K562 (cell line): ENCODE measurements around the gene IL6ST. TPM values are rescaled to one million over a fixed set of nuclear protein-coding genes. Genes with fewer than 3 reads are reported as not detected.
"Not testable (repeated sequence)": the region's sequence is repeated elsewhere in the genome, so short reads cannot be mapped to it uniquely, and the experiment has no call there.

Source experiments
- ATAC-seq: fragments of 200-7000 bp; cut with Tn5 transposase; 3 replicates; pipeline ENCODE4 v1.9.1; 2020; ENCODE audit warnings: moderate library complexity
- BruUV-seq: library from RNA; stranded (reverse); fragments of 400-500 nt; replicated peaks from 2 replicates; lab custom pipeline; 2021; lab: Mats Ljungman, UMichigan
- CTCF ChIA-PET: fragments of 300-600 bp; formaldehyde crosslinking; extraction: SDS; loops from one replicate; lab custom pipeline; 2021; ENCODE audit warnings: low intra/inter-chr PET ratio; lab: Yijun Ruan, JAX
- POLR2A ChIA-PET: fragments of 300-600, 350-650 bp; sonication (Branson Sonifier 250); formaldehyde crosslinking; extraction: SDS; loops from one replicate; lab custom pipeline; 2021; ENCODE audit warnings: antibody characterized with exemption, inconsistent platforms; lab: Yijun Ruan, JAX
- DNase-seq, 4 experiments: peaks; one replicate each; pipeline versions ENCODE4 v3.0.0 to v3.0.0-alpha.2; 2011 to 2018; ENCODE audit warnings: low spot score in 3 of 4, mixed read lengths in 3 of 4; ENCODE audit errors: extremely low read depth in 1 of 4
- FAIRE-seq: peaks from 2 replicates; lab custom pipeline; 2011; peaks lifted over from hg19 to GRCh38; lab: Jason Lieb, UNC
- H2AFZ ChIP-seq: 2 replicates; pipeline ENCODE4 v1.6.0; 2011; ENCODE audit warnings: low read depth, low read length, control low read depth, inconsistent platforms
- H3K27ac ChIP-seq: fragments of 200-600 bp; 3 replicates; pipeline ENCODE4 v1.8.0; 2011; ENCODE audit warnings: low read depth, mild to moderate bottlenecking, control low read depth, inconsistent platforms, low read length, moderate library complexity, mixed read lengths; ENCODE audit errors: extremely low read depth
- H3K27me3 ChIP-seq, 2 experiments: fragments of 300-600 bp in 1 of 2; 2 replicates in 1 of 2; 3 replicates in 1 of 2; pipeline versions ENCODE4 v1.6.0 to v1.8.0; 2011; ENCODE audit warnings: inconsistent platforms in 2 of 2, low read length in 2 of 2, mild to moderate bottlenecking in 1 of 2, mixed read lengths in 1 of 2, moderate library complexity in 1 of 2; ENCODE audit not compliant: control insufficient read depth in 2 of 2, insufficient read depth in 2 of 2
- H3K36me3 ChIP-seq: fragments of 300-600 bp; 3 replicates; pipeline ENCODE4 v1.8.0; 2011; ENCODE audit warnings: mild to moderate bottlenecking, low read length, inconsistent platforms; ENCODE audit not compliant: control insufficient read depth, insufficient read depth
- H3K4me1 ChIP-seq, 2 experiments: fragments of 200-600 bp in 1 of 2; replicated peaks in 1 of 2; 2 replicates in 1 of 2; 3 replicates in 1 of 2; pipeline versions ENCODE4 v1.5.1 to v1.8.0; 2011; ENCODE audit warnings: inconsistent platforms in 2 of 2, low read length in 2 of 2, mild to moderate bottlenecking in 1 of 2, mixed read lengths in 1 of 2, moderate library complexity in 1 of 2; ENCODE audit not compliant: control insufficient read depth in 2 of 2, insufficient read depth in 2 of 2
- H3K4me2 ChIP-seq: 2 replicates; pipeline ENCODE4 v1.6.1; 2011; ENCODE audit warnings: low read length, control low read depth, inconsistent platforms, mixed read lengths; ENCODE audit not compliant: insufficient read depth
- H3K4me3 ChIP-seq: fragments of 200-600 bp; sonication (generic), shearing (Covaris generic); 2 replicates; pipeline ENCODE4 v1.5.1; 2016; ENCODE audit warnings: control low read depth, inconsistent platforms
- H3K79me2 ChIP-seq: fragments of 200-600 bp; 3 replicates; pipeline ENCODE4 v1.8.0; 2011; ENCODE audit warnings: low read length, inconsistent platforms; ENCODE audit not compliant: control insufficient read depth, insufficient read depth
- H3K9ac ChIP-seq, 2 experiments: 2 replicates each; pipeline versions ENCODE4 v1.6.0 to v1.6.1; 2011; ENCODE audit warnings: low read depth in 2 of 2, low read length in 2 of 2, control low read depth in 1 of 2, inconsistent platforms in 1 of 2, mild to moderate bottlenecking in 1 of 2, mixed read lengths in 1 of 2; ENCODE audit not compliant: insufficient read depth in 1 of 2
- H3K9me1 ChIP-seq: one replicate; pipeline ENCODE4 v1.6.0; 2011; ENCODE audit warnings: inconsistent platforms, mild to moderate bottlenecking, low read length, moderate library complexity; ENCODE audit not compliant: control insufficient read depth, insufficient read depth
- H3K9me3 ChIP-seq: replicated peaks from 2 replicates; pipeline ENCODE4 v1.5.1; 2011; ENCODE audit warnings: low read depth, low read length, inconsistent platforms; ENCODE audit not compliant: control insufficient read depth, insufficient read depth
- H4K20me1 ChIP-seq: replicated peaks from 2 replicates; pipeline ENCODE4 v1.6.1; 2011; ENCODE audit warnings: low read length, inconsistent platforms, mixed read lengths; ENCODE audit not compliant: control insufficient read depth, insufficient read depth
- BMI1 ChIP-seq: fragments of 150-350 bp; IDR thresholded peaks from 2 replicates; pipeline ENCODE4 v1.6.1; 2014; ENCODE audit warnings: low read length
- CBX8 ChIP-seq: fragments of 200-600 bp; sonication (generic); IDR thresholded peaks from 2 replicates; pipeline ENCODE4 v1.6.1; 2012; ENCODE audit warnings: borderline replicate concordance, mixed run types, low read depth, mild to moderate bottlenecking, moderate library complexity, mixed read lengths, low read length, control low read depth, inconsistent platforms; ENCODE audit not compliant: poor library complexity, severe bottlenecking; ENCODE audit errors: extremely low read depth
- CREM ChIP-seq: IDR thresholded peaks from 2 replicates; pipeline ENCODE4 v1.6.1; 2014; ENCODE audit warnings: antibody characterized with exemption, low read depth
- ETS2 ChIP-seq: IDR thresholded peaks from 2 replicates; pipeline ENCODE4 v1.6.1; 2016; ENCODE audit warnings: borderline replicate concordance, missing genetic modification characterization, mild to moderate bottlenecking, moderate library complexity, missing compliant biosample characterization; ENCODE audit not compliant: poor library complexity, severe bottlenecking
- HNRNPL ChIP-seq: fragments of 200-400 bp; formaldehyde crosslinking; IDR thresholded peaks from 2 replicates; pipeline ENCODE4 v1.6.1; 2017; ENCODE audit warnings: low read depth, mild to moderate bottlenecking, low read length
- RBM22 ChIP-seq: fragments of 200-400 bp; formaldehyde crosslinking; IDR thresholded peaks from 2 replicates; pipeline ENCODE4 v1.6.1; 2018; ENCODE audit warnings: low read length, low read depth; ENCODE audit not compliant: poor library complexity, severe bottlenecking
- ZNF584 ChIP-seq: fragments of 200-800 bp; sonication (Bioruptor generic); IDR thresholded peaks from 2 replicates; pipeline ENCODE4 v1.6.1; 2016; ENCODE audit warnings: low read depth, mild to moderate bottlenecking, missing genetic modification characterization, missing compliant biosample characterization
- ZNF644 ChIP-seq: fragments of 200-800 bp; sonication (Bioruptor generic); IDR thresholded peaks from 2 replicates; pipeline ENCODE4 v1.6.1; 2016; ENCODE audit warnings: low read depth, missing genetic modification characterization, missing compliant biosample characterization
- ZNF668 ChIP-seq: fragments of 250-450 bp; sonication (Bioruptor Pico); IDR thresholded peaks from 2 replicates; pipeline ENCODE4 v1.8.0; 2022; ENCODE audit warnings: mild to moderate bottlenecking, inconsistent platforms
- WGBS: fragments of 100-300 bp; shearing (Covaris generic); methylation state at CpG from one replicate; pipeline ENCODE4 v1.1.6; 2016; ENCODE audit warnings: low coverage, mixed read lengths; ENCODE audit not compliant: insufficient coverage; ENCODE audit errors: missing lambda C conversion rate; 5-methylcytosine and 5-hydroxymethylcytosine counted together
- in situ Hi-C: fragments of 300-500 bp; cut with MboI; formaldehyde crosslinking; loops from 4 replicates; pipeline ENCODE4 v1.15.0; 2018; ENCODE audit warnings: inconsistent platforms, mixed read lengths
- intact Hi-C: fragments of 100-400 bp; cut with micrococcal nuclease; formaldehyde crosslinking; loops from 2 replicates; pipeline ENCODE4 v1.14.2; 2022
- polyA plus RNA-seq, 8 experiments: library from polyadenylated mRNA; depleted of rRNA in 4 of 8; stranded (reverse) in 5 of 8; unstranded in 3 of 8; fragments of >200 nt; fragmentation: Nextera tagmentation in 2 of 8; fragmentation: Illumina TruSeq in 1 of 8; extraction: Ambion mirVana in 2 of 8; extraction: Trizol in 1 of 8; gene quantifications; 2 replicates each; pipeline versions ENCODE4 v1.2.1 to v1.2.3, GENCODE V29; 2011 to 2014; ENCODE audit warnings: inconsistent platforms in 1 of 8, missing spikeins in 1 of 8
- total RNA-seq, 7 experiments: library from RNA; depleted of rRNA in 6 of 7; stranded (reverse); fragments of >200 nt in 6 of 7; fragmentation: Illumina TruSeq in 2 of 7; extraction: Trizol in 2 of 7; gene quantifications; 2 replicates each; pipeline versions ENCODE4 v1.2.1 to v1.2.3, GENCODE V29; 2011 to 2021; ENCODE audit warnings: low replicate concordance in 1 of 7
- TF ChIP-seq, protein P1 (sequence below): fragments of 450-650 bp; formaldehyde crosslinking; IDR thresholded peaks from 2 replicates; pipeline ENCODE4 v1.4.0; 2022; ENCODE audit warnings: missing genetic modification characterization

Gene IL6ST
- total and polyA plus RNA-seq, 9 of the 15 experiments (the other 6 are each of a cell fraction or from before 2014, with no cell fraction given) = 2.0 to 27.0 (median 7.9) TPM

DNA sequence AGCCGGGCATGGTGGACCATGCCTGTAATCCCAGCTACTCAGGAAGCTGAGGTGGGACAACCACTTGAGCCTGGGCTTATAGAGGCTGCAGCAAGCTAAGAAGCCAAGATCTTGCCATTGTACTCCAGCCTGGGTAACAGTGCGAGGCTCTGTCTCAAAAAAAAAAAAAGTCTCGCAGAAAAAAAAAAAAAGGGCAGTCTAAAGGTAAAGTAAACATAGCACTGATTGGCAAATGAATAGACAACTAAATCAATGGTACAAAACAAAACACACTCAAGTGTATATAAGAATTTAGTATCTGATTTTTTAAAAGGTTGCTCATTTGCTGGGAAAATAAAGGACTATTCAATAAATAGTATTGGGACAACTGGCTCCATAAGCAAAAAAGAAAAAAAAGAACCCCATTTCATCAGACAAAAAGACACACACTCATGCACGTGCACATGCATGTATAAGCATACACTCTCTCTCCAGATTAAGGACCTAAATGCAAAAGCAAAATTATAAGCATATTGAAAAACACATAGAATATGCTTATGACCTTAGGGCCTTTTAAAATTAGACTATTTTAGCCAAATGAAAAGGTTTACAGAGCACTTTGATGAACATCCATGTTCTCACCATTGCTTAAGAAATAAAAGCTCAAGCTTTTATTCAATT lies 5.7 kb downstream of the IL6ST start:
- intact Hi-C loops = no loop called here
- H3K36me3 ChIP-seq = peaks cover 2% of the 10 kb centered on the region; the same call in 1 of the 3 replicates
- DNase-seq (no peak), FAIRE-seq (no peak), ATAC-seq (no peak)
- no peaks in the 10 kb centered on the region for H4K20me1 ChIP-seq
- H3K27ac ChIP-seq = no peak overlapping the region
- H3K27me3 ChIP-seq = no peaks in the 10 kb centered on the region
- peaks cover 4 to 14% of the 10 kb centered on the region in 2 experiments; a peak in 3 of 5 replicates for H3K4me1 ChIP-seq
- ChIA-PET POLR2A (interaction anchor here (1.0 to 1.4 kb wide), 2 partner anchors 10 to 39 kb away, joined by 4 to 6 read pairs; no protein-coding TSS in a partner anchor), CTCF (no interaction called here)
- no peak overlapping the region for H3K4me3 ChIP-seq
- no peaks in the 10 kb centered on the region for H3K9me3 ChIP-seq
- WGBS = 60% methylated on average over 4 of the region's 4 CpGs
- in situ Hi-C loops = no loop called here
- no peaks in the 10 kb centered on the region for H3K9me1 ChIP-seq
- H3K4me2 ChIP-seq = no peak overlapping the region
- BruUV-seq = no TSS peak
- no peak overlapping the region for H3K9ac ChIP-seq
- TF ChIP-seq ZNF584 (CRISPR knock-in tag) = no peak
- TF ChIP-seq HNRNPL = no peak
- no peak for TF ChIP-seq BMI1
- no peak for TF ChIP-seq RBM22
- TF ChIP-seq, protein P1, sequence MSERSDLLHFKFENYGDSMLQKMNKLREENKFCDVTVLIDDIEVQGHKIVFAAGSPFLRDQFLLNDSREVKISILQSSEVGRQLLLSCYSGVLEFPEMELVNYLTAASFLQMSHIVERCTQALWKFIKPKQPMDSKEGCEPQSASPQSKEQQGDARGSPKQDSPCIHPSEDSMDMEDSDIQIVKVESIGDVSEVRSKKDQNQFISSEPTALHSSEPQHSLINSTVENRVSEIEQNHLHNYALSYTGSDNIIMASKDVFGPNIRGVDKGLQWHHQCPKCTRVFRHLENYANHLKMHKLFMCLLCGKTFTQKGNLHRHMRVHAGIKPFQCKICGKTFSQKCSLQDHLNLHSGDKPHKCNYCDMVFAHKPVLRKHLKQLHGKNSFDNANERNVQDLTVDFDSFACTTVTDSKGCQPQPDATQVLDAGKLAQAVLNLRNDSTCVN (CRISPR knock-in tag) = no peak
- TF ChIP-seq ETS2 (tag) = no peak
- TF ChIP-seq ZNF644 (tag) = no peak
- TF ChIP-seq CREM = no peak
- TF ChIP-seq CBX8 = no peak
- TF ChIP-seq ZNF668 (CRISPR knock-in tag) = no peak
- peaks cover 76% of the 10 kb centered on the region for H3K79me2 ChIP-seq
- H2AFZ ChIP-seq = no peak overlapping the region

DNA sequence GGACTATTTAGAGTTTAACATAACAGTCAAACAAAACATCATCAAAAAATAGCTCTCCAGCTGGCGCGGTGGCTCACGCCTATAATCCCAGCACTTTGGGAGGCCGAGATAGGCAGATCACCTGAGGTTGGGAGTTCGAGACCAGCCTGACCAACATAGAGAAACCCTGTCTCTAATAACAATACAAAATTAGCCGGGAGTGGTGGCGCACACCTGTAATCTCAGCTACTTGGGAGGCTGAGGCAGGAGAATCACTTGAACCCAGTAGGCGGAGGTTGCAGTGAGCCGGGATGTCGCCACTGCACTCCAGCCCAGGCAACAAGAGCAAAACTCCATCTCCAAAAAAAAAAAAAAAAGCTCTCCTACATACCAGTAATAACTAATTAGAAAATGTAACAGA lies 6.3 kb downstream of the IL6ST start:
- DNase-seq, in situ Hi-C loops, H2AFZ ChIP-seq, FAIRE-seq, H3K27ac ChIP-seq, H3K36me3 ChIP-seq, intact Hi-C loops, BruUV-seq, H3K4me2 ChIP-seq, H3K9me3 ChIP-seq, H3K4me3 ChIP-seq, H4K20me1 ChIP-seq, CTCF ChIA-PET, ATAC-seq, H3K27me3 ChIP-seq, H3K9me1 ChIP-seq, H3K9ac ChIP-seq: not testable (repeated sequence)
- Histone ChIP-seq H3K79me2 (peaks cover 69% of the 10 kb centered on the region), H3K4me1 (peaks cover 4 to 14% of the 10 kb centered on the region in 2 experiments; a peak in 3 of 5 replicates)
- POLR2A ChIA-PET = interaction anchor here (0.8 to 1.0 kb wide), 2 partner anchors 18 to 40 kb away, joined by 3 to 4 read pairs; no protein-coding TSS in a partner anchor
- WGBS = 93% methylated on average over 8 of the region's 10 CpGs
